ENCODE data around the gene LDHD.

DNA sequence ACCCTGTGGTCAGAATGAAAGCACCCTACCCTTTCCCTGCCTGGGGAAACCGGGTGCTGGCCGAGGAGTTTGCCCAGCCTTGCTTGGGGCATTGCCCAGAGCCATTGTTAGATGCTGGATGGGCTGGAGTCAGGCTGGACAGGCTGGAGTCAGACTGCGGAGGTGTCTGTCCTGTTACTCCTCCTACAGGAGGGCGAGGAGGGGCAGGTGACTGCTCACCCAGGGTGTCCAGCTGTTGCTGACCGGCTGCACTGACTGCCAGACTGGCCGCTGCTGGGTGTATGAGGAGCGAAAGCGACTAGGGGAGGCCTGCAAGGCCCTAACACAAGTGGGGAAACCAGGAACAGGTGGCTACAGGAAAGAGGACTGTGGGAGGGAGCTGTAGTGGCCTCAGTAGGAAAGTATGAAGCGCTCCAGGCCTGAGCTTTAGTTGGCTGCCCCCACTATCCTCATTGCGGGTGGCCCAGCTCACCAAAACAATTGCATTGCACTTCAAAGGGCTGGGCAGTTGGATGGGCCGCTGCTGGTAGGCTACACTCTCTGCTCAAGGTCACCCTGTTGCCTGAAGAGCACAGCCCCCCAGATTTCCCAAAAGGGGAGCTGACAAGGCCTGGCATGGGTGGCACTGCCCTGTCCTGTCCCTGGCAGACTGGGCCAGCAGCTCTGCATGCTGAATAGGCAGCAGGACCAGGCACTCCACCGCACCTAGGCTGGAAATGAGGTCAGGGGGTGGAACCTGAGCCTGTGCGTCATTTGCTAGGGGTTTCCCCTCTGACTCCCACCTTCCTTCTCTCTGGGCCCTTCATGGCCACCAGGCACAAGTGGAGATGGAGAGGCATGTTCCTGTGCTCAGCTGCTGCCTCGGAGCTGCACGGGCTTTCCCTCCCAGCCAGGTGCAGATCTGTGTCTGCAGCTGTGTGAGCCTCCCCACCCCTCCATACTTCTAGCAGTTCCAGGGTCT, 18.4 kb downstream of the LDHD start:
- TF ChIP-seq, protein P1, sequence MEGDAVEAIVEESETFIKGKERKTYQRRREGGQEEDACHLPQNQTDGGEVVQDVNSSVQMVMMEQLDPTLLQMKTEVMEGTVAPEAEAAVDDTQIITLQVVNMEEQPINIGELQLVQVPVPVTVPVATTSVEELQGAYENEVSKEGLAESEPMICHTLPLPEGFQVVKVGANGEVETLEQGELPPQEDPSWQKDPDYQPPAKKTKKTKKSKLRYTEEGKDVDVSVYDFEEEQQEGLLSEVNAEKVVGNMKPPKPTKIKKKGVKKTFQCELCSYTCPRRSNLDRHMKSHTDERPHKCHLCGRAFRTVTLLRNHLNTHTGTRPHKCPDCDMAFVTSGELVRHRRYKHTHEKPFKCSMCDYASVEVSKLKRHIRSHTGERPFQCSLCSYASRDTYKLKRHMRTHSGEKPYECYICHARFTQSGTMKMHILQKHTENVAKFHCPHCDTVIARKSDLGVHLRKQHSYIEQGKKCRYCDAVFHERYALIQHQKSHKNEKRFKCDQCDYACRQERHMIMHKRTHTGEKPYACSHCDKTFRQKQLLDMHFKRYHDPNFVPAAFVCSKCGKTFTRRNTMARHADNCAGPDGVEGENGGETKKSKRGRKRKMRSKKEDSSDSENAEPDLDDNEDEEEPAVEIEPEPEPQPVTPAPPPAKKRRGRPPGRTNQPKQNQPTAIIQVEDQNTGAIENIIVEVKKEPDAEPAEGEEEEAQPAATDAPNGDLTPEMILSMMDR (IDR thresholded peaks at IDR 0.05) = peak in 1 of 6 experiments; percentile 2
- peak in 1 of 2 donors; percentile 15 for TF ChIP-seq POLR2A (IDR thresholded peaks at IDR 0.05)
